Mammary epithelial cell (primary cell): ENCODE measurements around the gene PLB1.

Experiments used
- CTCF ChIP-seq, 2 donors: IDR thresholded peaks in 1 of 2; conservative IDR thresholded peaks in 1 of 2; 2 replicates each; pipeline ENCODE4 v1.5.1; 2011 to 2012; ENCODE audit warnings: inconsistent platforms in 2 of 2, low read length in 2 of 2, mild to moderate bottlenecking in 2 of 2, control low read depth in 1 of 2, low read depth in 1 of 2; ENCODE audit not compliant: insufficient read depth in 1 of 2; ENCODE audit errors: extremely low read depth in 1 of 2
- EZH2 ChIP-seq: IDR thresholded peaks from 2 replicates; pipeline ENCODE4 v1.6.1; 2012; ENCODE audit warnings: low read length, inconsistent platforms, borderline replicate concordance

DNA sequence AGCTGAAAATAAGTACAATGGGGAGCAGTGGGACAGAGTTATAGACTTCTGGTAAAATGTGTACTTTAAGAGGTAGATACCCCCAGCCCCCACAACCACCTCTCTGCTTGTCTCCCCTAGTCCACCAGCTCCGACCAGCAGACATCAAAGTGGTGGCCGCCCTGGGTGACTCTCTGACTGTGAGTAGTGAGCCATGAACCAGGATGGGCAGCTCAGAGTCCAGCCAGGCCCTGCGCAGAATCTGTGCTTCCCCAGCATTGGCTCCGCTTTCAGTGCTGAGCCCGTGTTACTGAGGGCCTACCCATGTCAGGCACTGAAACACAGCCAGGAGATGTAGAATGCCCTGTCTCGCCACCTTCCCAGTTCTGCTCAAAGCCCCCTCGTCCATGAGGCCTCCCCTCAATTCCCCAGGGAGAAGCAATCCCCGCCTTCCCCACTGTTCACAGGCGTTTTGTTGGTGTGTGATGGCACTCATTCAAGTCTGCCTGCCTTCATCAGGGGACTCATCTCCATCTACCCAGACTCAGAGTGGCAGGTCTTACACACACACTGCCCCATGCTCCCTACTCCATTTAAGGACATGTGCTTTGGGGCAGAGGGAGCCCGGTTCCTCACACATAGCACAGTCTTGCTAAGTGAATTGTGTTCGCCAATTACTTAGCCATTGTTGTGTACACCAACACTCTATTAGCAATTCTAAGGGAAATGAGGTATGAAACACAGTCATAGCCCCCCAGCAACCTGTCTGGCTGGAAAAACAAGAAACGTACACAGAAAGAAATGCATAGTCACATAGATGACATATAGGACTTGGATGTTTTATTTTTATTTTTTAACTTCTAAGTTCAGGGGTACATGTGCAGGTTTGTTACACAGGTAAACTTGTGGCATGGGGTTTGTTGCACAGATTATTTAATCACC is 122.6 kb downstream of the PLB1 start:
- no peak for TF ChIP-seq CTCF (conservative IDR thresholded peaks at IDR 0.05 in 1 of 2, IDR thresholded peaks at IDR 0.05 in 1 of 2; ENCODE audit: extremely low read depth in 1 of 2, insufficient read depth in 1 of 2, low read depth in 1 of 2, low read length in 2 of 2)
- TF ChIP-seq EZH2 = no peak
